RPMI8226 (cell line): ENCODE data around the gene PDE11A.
A peak's percentile ranks its signal among the peaks of the same experiment; 100 is the strongest.
"Not testable (repeated sequence)": the region's sequence is repeated elsewhere in the genome, so short reads cannot be mapped to it uniquely, and the experiment has no call there.

ENCODE experiments used
- DNase-seq: peaks from one replicate; pipeline ENCODE4 v3.0.0-alpha.2; 2015

The PDE11A gene

DNA sequence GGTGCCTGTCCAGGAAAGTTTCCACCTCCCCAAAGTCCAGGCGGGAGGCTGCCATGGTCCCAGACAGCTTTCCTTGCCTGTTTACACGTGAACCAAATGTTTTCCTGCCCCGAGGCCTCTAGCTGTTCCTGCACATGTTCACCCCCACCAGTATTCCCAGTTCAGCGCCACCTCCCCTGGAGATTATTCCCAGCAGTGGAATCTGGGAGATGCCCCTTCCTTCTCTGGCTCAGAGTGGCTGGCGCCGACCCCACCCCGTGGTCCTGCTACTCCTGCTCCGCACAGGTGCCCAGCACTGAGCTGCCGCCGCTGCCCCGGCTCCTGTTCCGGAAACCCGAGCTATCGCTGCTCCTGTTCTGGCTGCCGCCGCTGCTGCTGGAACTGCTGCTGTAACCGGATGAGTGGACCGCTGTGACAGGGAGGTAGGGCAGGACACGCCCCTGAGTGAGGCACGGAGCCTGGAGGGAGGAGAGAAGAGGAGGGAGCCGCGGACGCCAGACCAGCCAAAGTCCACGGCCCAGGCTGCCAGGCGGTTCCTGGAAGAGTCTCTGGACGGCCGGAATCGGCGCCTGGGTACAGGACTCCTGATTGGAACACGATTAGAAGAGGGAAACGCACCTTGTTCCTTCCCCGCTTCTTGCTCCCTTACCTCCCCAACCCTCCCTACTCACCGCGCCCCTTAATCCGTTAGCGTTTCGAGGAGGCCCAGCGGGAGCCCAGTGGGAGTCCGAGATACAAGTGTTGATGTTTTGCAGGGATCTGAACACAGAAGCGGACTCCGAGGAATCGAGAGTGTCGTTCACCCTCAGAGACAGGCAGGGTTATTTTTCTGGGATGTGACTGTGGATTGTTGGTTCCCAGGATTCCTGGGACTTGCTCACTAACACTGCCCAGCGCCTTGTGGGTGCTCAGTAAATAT lies at the start of gene PDE11A:
Gene PDE11A (minus strand): TSS at position 395 of the 919 bp plus-strand sequence. CDS start 340 bp downstream, at position 55.
- DNase-seq: peak; percentile 70

DNA sequence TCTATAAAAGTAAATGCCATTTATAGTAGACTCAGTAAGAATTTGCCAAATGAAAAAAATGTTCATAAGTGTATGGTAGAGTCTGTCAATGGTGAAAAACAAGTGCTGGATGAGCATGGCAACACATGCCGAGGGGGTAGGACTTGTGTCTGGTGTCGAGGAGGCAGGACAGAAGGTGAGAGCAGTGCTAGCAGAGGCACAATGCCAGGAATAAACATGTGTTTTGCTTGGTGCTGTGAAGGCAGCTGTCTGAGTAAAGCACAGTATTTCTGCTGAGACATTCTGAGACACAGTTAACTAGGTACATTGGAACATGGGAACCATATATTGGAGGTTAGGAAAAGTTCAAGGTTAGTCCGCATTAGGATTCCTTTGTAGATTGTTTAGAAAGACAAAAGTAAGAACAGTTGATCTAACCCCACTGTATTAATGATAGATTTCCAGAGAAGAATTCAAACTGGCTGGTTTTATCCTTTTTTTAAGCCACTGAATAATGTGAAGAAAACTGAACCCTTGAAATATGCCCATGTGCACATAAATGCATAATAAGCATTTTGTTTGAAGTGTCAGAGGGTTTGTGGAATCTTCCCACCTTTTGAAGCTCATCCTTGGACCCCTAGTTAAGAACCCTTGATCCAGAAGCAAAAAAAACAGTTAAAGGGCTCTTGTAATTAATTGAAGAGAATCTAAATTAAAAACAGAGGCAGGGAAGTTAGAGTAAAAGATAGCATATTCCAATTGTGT lies 46.8 kb upstream of the PDE11A start:
- no peak for DNase-seq

GRCh38 chr2:178117725-178118124 lies 45.1 kb upstream of the PDE11A start:
- DNase-seq: no peak

- no peak for DNase-seq
Observed at GRCh38 chr2:178115271-178115670, 42.7 kb upstream of the PDE11A start.

GRCh38 chr2:178114462-178114861 lies 41.9 kb upstream of the PDE11A start:
- no peak for DNase-seq

DNA sequence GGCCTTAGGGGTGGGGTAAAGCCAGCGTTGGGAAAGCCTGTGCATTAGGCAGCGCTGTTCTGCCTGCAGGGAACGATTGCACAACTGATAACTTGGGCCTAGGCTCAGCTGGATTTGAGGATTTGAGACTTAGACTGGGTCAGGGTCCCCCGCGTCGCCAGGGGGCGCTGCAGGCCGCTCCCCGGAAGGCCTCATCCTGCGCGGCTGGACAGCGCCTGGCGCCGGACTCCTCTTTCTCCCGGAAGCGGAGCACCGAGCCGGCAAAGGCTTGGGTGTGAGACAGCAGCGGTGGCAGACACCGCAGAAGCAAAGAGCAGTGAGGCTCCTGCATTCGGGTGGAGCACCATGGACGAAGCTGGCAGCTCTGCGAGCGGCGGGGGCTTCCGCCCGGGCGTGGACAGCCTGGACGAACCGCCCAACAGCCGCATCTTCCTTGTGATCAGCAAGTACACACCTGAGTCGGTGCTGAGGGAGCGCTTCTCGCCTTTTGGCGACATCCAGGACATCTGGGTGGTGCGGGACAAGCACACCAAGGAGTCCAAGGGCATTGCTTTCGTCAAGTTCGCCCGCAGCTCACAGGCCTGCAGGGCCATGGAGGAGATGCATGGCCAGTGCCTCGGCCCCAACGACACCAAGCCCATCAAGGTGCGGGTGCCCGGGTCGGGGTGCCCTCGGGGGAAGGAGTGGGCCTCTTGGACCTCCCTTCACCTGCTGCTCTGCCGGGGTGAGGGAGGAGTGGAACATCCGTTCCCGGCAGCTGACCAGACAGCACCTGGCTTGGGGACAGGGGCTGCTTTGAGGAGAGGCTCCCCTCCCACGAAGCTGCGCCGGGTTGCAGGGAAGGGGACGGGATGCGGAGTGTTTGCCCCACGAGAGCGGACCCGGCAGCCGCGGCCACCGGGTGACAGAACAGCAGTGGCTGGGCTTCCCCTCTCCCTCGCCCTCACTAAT lies 39.9 kb upstream of the PDE11A start, which contains the start of gene RBM45:
Gene RBM45 (plus strand): TSS at position 236 of the 951 bp plus-strand sequence. CDS start 110 bp downstream, at position 346.
- DNase-seq: peak; percentile 95

GRCh38 chr2:178111743-178112142 lies 39.2 kb upstream of the PDE11A start:
- no peak for DNase-seq

- no peak for DNase-seq
Observed at GRCh38 chr2:178110681-178111080, 38.1 kb upstream of the PDE11A start.

- peak; percentile 57 for DNase-seq
Observed at GRCh38 chr2:178109813-178110212, 37.2 kb upstream of the PDE11A start.

- DNase-seq: no peak
Observed at GRCh38 chr2:178108176-178108575, 35.6 kb upstream of the PDE11A start.

GRCh38 chr2:178106053-178106452 lies 33.5 kb upstream of the PDE11A start:
- DNase-seq: no peak

- peak; percentile 88 for DNase-seq
Observed at GRCh38 chr2:178105566-178105965, 33.0 kb upstream of the PDE11A start.

DNA sequence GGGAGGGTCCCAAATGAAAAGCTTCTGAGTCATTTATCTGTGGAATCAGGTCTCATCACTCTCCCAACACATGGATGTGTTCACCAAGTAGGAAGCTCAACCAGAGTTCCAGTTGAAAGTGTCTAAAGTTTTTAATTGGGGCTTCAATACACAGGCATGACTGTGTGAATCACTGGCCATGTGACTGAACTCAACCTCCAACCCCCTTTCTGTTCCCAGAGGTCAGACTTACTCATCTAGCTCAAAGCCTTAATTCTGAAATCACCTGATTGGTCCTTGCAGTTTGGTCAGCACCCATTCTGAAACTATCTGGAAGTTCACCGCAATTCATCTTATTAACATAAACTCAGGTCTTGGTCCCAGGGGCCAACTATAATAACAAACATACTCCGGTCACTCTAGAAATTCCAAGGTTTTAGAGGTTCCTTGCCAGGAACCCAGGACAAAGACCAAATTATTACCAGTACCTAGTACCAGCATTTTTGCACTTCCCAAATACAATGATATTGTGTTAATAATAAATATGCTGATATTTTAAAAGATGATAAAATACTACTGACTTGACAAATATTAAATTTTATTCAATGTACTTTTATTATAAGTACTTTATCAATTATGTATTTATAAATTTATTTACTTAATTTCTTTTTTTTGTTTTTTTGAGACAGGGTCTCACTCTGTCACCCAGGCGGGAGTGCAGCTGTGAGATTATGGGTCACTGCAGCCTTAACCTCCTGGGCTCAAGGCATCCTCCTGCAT lies 28.9 kb upstream of the PDE11A start:
- DNase-seq: no peak

DNA sequence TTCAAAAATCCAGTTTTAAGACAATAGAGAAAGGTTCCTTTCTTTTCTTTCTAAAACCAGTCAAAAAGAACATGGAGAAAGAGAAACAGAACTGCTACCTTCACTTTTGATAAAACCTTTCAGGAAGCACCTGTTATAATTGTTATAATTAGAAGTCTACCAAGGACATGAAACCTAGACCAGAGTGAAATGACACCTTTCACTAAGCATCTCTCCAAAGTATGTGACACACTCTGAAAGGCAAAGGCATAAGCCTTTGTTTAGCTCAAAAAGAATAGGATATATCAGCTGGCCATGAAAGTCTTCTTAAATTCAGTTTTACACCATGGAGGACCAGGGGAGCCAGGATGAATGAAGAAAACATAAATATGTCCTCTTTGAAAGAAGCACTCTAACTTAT lies 20.9 kb upstream of the PDE11A start:
- no peak for DNase-seq

DNA sequence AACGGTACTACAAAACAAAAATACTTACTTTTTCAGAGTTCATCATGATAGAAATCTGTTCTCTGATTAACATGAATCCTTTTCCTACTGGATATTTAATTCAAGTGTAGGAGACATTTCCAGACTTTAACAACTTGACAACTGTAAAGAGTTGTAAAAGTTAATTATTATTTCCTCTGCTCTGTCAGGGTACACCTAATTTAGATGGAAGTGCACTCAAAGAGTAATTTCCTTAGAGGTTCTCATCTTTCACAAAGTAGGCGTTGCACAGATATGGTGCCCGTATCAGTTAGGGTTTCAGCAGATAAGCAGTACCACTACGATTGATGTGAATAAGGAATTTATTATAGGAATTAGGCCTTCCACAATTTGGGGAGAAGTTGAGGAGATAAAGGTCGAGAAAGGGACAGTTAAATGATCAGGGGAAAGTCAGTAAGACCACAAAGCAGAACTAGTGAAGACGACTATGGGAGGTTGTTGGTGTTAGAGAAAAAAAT lies 16.2 kb upstream of the PDE11A start:
- no peak for DNase-seq

GRCh38 chr2:178084273-178084672 lies 11.7 kb upstream of the PDE11A start:
- DNase-seq: no peak

- DNase-seq: no peak
Observed at GRCh38 chr2:178082408-178083045, 9.9 kb upstream of the PDE11A start.

DNA sequence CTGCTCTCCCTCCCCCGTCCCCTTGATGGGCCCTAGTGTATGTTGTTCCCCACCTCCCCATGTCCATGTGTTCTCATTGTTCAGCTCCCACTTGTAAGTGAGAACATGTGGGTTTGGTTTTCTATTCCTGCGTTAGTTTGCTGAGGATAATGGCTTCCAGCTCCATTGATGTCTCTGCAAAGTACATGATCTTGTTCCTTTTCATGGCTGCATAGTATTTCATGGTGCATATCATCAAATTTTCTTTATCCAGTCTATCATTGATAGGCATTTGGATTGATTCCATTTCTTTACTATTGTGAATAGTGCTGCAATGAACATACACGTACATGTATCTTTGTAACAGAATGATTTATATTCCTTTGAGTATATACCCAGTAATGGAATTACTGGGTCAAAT lies 6.7 kb upstream of the PDE11A start:
- not testable (repeated sequence) for DNase-seq

- no peak for DNase-seq
Observed at GRCh38 chr2:178076130-178076529, 3.6 kb upstream of the PDE11A start.

GRCh38 chr2:178075006-178075326 lies 2.4 kb upstream of the PDE11A start:
- DNase-seq: no peak
